Epithelial cell of esophagus (primary cell): ENCODE data around the gene BPGM.

Experiments
- DNase-seq: peaks from one replicate; pipeline ENCODE4 v3.0.0; 2010; ENCODE audit warnings: low read depth
- H3K4me3 ChIP-seq: 2 replicates; pipeline ENCODE4 v1.5.1; 2011; ENCODE audit warnings: mild to moderate bottlenecking, low read length, control low read depth
- TF ChIP-seq, protein P1 (sequence below): IDR thresholded peaks from 2 replicates; pipeline ENCODE4 v1.5.1; 2011; ENCODE audit warnings: low read depth, mild to moderate bottlenecking, low read length, control low read depth, inconsistent platforms; ENCODE audit not compliant: insufficient read depth; ENCODE audit errors: missing control alignments

The BPGM gene

DNA sequence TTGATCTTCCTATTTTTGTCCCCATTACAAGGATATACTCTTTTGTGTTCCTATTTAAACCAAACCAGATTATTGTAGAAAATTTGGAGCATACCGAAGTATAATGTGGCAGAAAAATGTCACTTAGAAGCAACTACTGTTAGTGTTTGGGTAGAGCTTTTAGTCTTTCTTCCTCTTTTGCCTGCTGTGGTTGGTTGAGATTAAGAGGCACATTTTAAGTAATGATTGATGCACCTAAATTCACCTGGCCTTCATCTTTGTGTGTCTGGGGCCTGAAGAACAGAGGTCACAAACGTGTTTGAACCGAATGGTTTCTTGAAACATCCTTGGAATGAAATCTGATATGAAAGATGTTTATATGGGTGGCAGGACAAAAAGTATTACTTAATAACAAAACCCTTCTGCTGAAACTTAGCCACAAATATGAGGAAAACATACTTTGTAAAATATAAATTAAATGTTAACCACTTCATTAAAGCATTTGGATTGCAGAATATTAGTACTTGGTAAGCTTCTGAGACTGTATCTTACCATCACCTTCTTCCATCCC, 2.6 kb downstream of the BPGM start:
- DNase-seq = no peak
- TF ChIP-seq, protein P1, sequence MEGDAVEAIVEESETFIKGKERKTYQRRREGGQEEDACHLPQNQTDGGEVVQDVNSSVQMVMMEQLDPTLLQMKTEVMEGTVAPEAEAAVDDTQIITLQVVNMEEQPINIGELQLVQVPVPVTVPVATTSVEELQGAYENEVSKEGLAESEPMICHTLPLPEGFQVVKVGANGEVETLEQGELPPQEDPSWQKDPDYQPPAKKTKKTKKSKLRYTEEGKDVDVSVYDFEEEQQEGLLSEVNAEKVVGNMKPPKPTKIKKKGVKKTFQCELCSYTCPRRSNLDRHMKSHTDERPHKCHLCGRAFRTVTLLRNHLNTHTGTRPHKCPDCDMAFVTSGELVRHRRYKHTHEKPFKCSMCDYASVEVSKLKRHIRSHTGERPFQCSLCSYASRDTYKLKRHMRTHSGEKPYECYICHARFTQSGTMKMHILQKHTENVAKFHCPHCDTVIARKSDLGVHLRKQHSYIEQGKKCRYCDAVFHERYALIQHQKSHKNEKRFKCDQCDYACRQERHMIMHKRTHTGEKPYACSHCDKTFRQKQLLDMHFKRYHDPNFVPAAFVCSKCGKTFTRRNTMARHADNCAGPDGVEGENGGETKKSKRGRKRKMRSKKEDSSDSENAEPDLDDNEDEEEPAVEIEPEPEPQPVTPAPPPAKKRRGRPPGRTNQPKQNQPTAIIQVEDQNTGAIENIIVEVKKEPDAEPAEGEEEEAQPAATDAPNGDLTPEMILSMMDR = no peak
- no peak overlapping the region for H3K4me3 ChIP-seq

DNA sequence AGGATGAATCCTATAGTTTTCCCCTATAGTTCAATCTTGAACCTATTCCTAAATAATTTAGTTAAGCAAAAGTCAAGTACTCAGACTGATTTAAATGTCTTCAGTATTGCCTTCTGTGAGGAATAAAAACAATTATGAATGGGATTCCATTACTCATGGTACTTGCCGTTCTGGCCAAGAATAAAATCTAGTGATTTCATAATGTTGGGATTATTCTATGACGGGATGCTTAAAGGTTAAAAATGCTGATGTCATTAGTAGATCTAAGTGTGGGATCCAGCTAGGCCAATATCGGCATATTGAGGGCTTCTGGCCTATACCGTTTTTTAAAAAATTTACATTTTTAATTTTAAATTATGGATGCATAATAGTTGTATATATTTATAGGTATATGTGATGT, 5.3 kb downstream of the BPGM start:
- no peak overlapping the region for H3K4me3 ChIP-seq
- TF ChIP-seq, protein P1 = no peak
- DNase-seq = no peak

DNA sequence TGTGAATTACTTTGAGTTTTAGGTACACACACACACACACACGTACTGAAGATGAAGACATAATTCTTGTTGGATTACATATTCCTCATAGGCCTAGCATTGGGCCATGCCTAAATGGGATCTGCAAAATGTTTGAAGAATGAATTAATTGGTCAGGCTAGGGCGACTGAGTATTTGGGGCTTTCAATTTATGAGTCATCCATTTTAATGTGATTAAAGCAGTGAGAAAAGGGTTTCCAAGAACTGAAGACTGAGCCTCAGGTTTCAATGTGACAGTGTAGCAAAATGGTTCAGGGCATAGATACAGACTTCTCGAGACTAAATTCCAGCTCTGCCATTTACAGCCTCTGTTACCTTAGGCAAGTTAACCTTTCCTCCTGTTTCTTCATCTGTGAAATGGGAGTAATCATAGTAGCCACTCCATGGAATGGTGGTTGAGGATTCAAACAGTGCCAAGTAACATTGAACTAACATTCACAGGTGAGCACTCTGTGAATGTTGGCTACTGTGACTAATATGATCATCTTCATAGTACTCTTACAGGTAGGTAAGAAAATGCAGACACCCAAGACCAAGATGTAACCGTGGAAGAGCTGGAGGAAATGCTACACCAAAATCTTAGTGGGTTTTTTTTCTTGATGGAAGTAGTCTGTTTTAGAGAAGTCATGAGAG, 7.6 kb downstream of the BPGM start:
- TF ChIP-seq, protein P1 = no peak
- no peak overlapping the region for H3K4me3 ChIP-seq
- no peak for DNase-seq

DNA sequence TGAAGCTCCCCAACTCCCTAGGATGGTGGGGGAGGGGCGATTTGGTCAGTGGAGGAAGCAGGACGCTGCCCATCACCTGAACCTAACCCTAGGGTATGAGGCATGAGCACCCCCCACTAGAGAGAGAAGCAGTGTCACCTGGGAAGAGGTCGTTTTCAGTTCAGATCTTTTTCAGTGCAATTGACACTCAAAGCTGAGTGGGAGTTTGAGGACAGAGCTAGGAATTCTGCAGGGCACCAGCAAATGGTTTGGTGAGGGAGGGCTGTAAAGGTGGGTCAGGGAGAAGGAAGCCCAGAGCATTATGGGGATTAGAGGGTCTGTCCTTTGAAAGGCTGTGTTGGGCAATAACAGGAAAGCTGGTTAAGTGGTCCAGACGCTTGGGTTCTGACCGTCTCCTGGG, 10.9 kb downstream of the BPGM start:
- no peak overlapping the region for H3K4me3 ChIP-seq
- DNase-seq = no peak
- TF ChIP-seq, protein P1 = no peak

DNA sequence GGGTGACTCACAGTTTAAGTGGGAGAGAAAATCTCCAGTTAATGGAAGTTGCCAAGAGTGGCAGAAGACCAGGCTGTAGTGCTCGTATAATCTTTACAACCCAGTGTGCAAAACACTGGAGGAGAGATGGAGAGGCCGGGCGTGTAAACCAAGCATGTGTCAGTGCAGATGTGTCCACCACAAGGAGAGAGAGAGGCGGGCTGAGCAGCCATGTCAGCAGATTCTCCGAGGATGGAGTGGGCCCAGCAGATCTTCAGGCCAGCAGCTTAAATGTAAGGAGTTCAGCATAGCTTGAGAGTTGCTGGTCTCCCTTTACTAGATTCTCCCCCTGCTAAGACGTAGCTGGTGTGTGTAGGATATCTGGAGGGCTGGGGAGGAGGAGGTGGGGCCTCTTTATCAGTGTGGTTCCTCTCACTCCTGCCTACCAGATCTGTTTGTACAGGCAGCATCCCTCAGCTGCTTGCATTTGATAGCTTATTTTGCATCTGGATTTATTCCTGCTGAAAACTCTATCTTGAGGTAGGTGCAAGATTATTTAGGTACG, 13.7 kb downstream of the BPGM start:
- no peak overlapping the region for H3K4me3 ChIP-seq
- TF ChIP-seq, protein P1 = no peak
- DNase-seq = no peak

DNA sequence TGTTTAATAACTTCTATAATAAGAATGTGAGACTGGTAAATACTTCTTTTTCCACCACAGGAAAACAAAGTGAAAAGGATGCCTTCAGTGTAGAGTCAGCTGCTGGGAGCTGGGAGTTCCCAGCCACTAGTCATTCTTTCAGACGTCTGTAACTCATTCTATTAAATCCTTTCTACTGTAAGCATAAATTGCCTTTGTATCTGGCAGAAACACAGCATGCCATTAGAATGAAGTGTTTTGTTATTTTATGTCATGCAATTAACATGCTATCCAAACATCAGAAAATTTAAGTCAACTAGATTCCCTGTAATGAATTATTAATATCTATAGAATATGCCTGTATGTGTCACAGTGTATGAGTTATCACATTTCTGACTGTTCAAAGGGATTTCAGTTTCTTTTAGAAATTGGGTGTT, 14.3 kb downstream of the BPGM start:
- TF ChIP-seq, protein P1 = no peak
- peak; percentile 89 for DNase-seq
- no peak overlapping the region for H3K4me3 ChIP-seq
